Esophagus muscularis mucosa (tissue), 4 donors: ENCODE results near the gene CLEC4D. TPM values are rescaled to one million over a fixed set of nuclear protein-coding genes. Genes with fewer than 3 reads are reported as not detected.

Experiments used
- DNase-seq: peaks from one replicate; pipeline ENCODE4 v3.0.0-alpha.2; 2017; ENCODE audit errors: extremely low spot score
- H3K27ac ChIP-seq, 4 donors: fragments of 200-600 bp; sonication (generic); replicated peaks in 1 of 4; 1 replicate in 3 of 4; 2 replicates in 1 of 4; pipeline ENCODE4 v1.5.1; 2016 to 2019; ENCODE audit warnings: mild to moderate bottlenecking in 1 of 4
- H3K27me3 ChIP-seq, 4 donors: fragments of 200-600 bp; sonication (generic); one replicate each; pipeline versions ENCODE4 v1.5.1 to v1.6.0; 2016 to 2019
- H3K36me3 ChIP-seq, 4 donors: fragments of 200-600 bp; sonication (generic); one replicate each; pipeline ENCODE4 v1.5.1; 2016 to 2019
- H3K4me1 ChIP-seq, 4 donors: fragments of 200-600 bp; sonication (generic); one replicate each; pipeline ENCODE4 v1.5.1; 2016 to 2019
- H3K4me3 ChIP-seq, 4 donors: fragments of 200-600 bp; sonication (generic); 1 replicate in 2 of 4; 2 replicates in 2 of 4; pipeline ENCODE4 v1.5.1; 2016 to 2019; ENCODE audit warnings: mild to moderate bottlenecking in 4 of 4, moderate library complexity in 1 of 4
- H3K9me3 ChIP-seq, 4 donors: fragments of 200-600 bp; sonication (generic); 1 replicate in 3 of 4; 2 replicates in 1 of 4; pipeline ENCODE4 v1.5.1; 2016 to 2019
- CTCF ChIP-seq, 3 experiments: fragments of 200-600 bp in 2 of 3; fragments of 450-650 bp in 1 of 3; sonication (generic) in 2 of 3; IDR thresholded peaks; one replicate each; pipeline ENCODE4 v1.5.1; 2017 to 2019; ENCODE audit warnings: antibody characterized with exemption in 3 of 3, mild to moderate bottlenecking in 2 of 3, moderate library complexity in 1 of 3
- EP300 ChIP-seq: sonication (generic); formaldehyde crosslinking; IDR thresholded peaks from one replicate; pipeline ENCODE4 v1.6.1; 2017; ENCODE audit warnings: antibody characterized with exemption
- POLR2A ChIP-seq: fragments of 450-650 bp; IDR thresholded peaks from one replicate; pipeline ENCODE4 v1.6.1; 2017; ENCODE audit warnings: antibody characterized with exemption, moderate library complexity, mild to moderate bottlenecking, low read depth
- POLR2AphosphoS5 ChIP-seq, 2 donors: sonication (generic); formaldehyde crosslinking; IDR thresholded peaks; one replicate each; pipeline ENCODE4 v1.6.1; 2017; ENCODE audit warnings: antibody characterized with exemption in 2 of 2
- WGBS: methylation state at CpG from one replicate; pipeline ENCODE4 v1.1.5; 2018; 5-methylcytosine and 5-hydroxymethylcytosine counted together
- intact Hi-C: fragments of 100-400 bp; cut with DNase I; formaldehyde crosslinking; loops from one replicate; pipeline ENCODE4 v1.15.1; 2023
- total RNA-seq, 4 donors: library from RNA; depleted of rRNA; stranded (reverse); fragments of >200 nt; gene quantifications; one replicate each; pipeline versions ENCODE4 v1.1.0 to v1.2.1, GENCODE V29; 2016

CLEC4D gene
- total RNA-seq, 4 donors from 2014 or later = 1.7 TPM; not detected in 3

GRCh38 chr12:8556531-8557097 is 43.3 kb downstream of the CLEC4D start:
- H3K27ac ChIP-seq = no peak overlapping the region
- intact Hi-C loops = no loop called here

GRCh38 chr12:8559676-8560075 is 46.4 kb downstream of the CLEC4D start:
- 80% methylated on average over 11 of the region's 11 CpGs for WGBS

More at GRCh38 chr12:8556531-8557097, 43.3 kb downstream of the CLEC4D start:
- Histone ChIP-seq H3K27me3 (no peaks in the 10 kb centered on the region), H3K4me1 (no peaks in the 10 kb centered on the region), H3K36me3 (no peaks in the 10 kb centered on the region), H3K4me3 (no peak overlapping the region), H3K9me3 (no peaks in the 10 kb centered on the region)
- WGBS = 73% methylated on average over 2 of the region's 2 CpGs
- TF ChIP-seq EP300 = no peak
- no peak for DNase-seq

GRCh38 chr12:8561011-8561410 is 47.7 kb downstream of the CLEC4D start:
- peaks cover 0 to 4% (median 0%) of the 10 kb centered on the region in 4 donors for H3K27me3 ChIP-seq
- H3K36me3 ChIP-seq = no peaks in the 10 kb centered on the region
- no peaks in the 10 kb centered on the region for H3K4me1 ChIP-seq
- no peak overlapping the region for H3K27ac ChIP-seq
- WGBS = 80% methylated on average over 4 of the region's 4 CpGs
- no peak for TF ChIP-seq CTCF (IDR thresholded peaks at IDR 0.05)
- TF ChIP-seq POLR2A = no peak
- TF ChIP-seq POLR2AphosphoS5 (IDR thresholded peaks at IDR 0.05) = no peak
- no peak for TF ChIP-seq EP300
- H3K4me3 ChIP-seq = no peak overlapping the region
- intact Hi-C loops = no loop called here
- peaks cover 0 to 7% (median 0%) of the 10 kb centered on the region in 4 donors for H3K9me3 ChIP-seq
- DNase-seq = peak; percentile 8

More at GRCh38 chr12:8559676-8560075, 46.4 kb downstream of the CLEC4D start:
- DNase-seq = no peak
- Histone ChIP-seq H3K4me1 (no peaks in the 10 kb centered on the region), H3K4me3 (no peak overlapping the region), H3K36me3 (no peaks in the 10 kb centered on the region), H3K9me3 (peaks cover 0 to 7% (median 0%) of the 10 kb centered on the region in 4 donors), H3K27ac (no peak overlapping the region), H3K27me3 (peaks cover 0 to 2% (median 0%) of the 10 kb centered on the region in 4 donors)
- intact Hi-C loops = no loop called here
- TF ChIP-seq CTCF (IDR thresholded peaks at IDR 0.05) = no peak
- TF ChIP-seq POLR2A = no peak
- no peak for TF ChIP-seq POLR2AphosphoS5 (IDR thresholded peaks at IDR 0.05)
- no peak for TF ChIP-seq EP300

- TF ChIP-seq EP300 = no peak
- no peak for TF ChIP-seq POLR2A
- no peak for TF ChIP-seq POLR2AphosphoS5 (IDR thresholded peaks at IDR 0.05)
- TF ChIP-seq CTCF (IDR thresholded peaks at IDR 0.05) = no peak
- DNase-seq = no peak
- H3K4me1 ChIP-seq = no peaks in the 10 kb centered on the region
- peaks cover 0 to 7% (median 0%) of the 10 kb centered on the region in 4 donors for H3K9me3 ChIP-seq
- H3K27ac ChIP-seq = no peak overlapping the region
- no peak overlapping the region for H3K4me3 ChIP-seq
- peaks cover 0 to 4% (median 0%) of the 10 kb centered on the region in 4 donors for H3K27me3 ChIP-seq
- intact Hi-C loops = no loop called here
- H3K36me3 ChIP-seq = no peaks in the 10 kb centered on the region
- WGBS = 96% methylated on average over 6 of the region's 6 CpGs
These were observed 49.0 kb downstream of the CLEC4D start for GRCh38 chr12:8562310-8562709.

- WGBS = 74% methylated on average over 3 of the region's 3 CpGs
- Histone ChIP-seq H3K4me1 (no peaks in the 10 kb centered on the region), H3K36me3 (no peaks in the 10 kb centered on the region), H3K27ac (no peak overlapping the region), H3K4me3 (no peak overlapping the region), H3K9me3 (peaks cover 0 to 7% (median 0%) of the 10 kb centered on the region in 4 donors), H3K27me3 (peaks cover 0 to 4% (median 0%) of the 10 kb centered on the region in 4 donors)
- intact Hi-C loops = no loop called here
- no peak for TF ChIP-seq POLR2A
- no peak for TF ChIP-seq EP300
- TF ChIP-seq POLR2AphosphoS5 (IDR thresholded peaks at IDR 0.05) = no peak
- no peak for TF ChIP-seq CTCF (IDR thresholded peaks at IDR 0.05)
- peak; percentile 12 for DNase-seq
These were observed 50.1 kb downstream of the CLEC4D start for GRCh38 chr12:8563356-8563755.
